ENCODE measurements around the gene NEUROG3. TPM values are rescaled to one million over a fixed set of nuclear protein-coding genes. Genes with fewer than 3 reads are reported as not detected.

NEUROG3 gene
- total RNA-seq, 1 donor from 2014 or later: not detected

Other genes starting within 250 kb of the NEUROG3 start
- gene TACR2, start 156.5 kb downstream of the NEUROG3 start, total RNA-seq: not detected
- 72.0 TPM for gene TSPAN15, start 122.0 kb downstream of the NEUROG3 start, total RNA-seq
- gene FAM241B, start 56.8 kb upstream of the NEUROG3 start, total RNA-seq: not detected
- gene COL13A1, start 228.5 kb upstream of the NEUROG3 start, total RNA-seq: 13.0 TPM

Data from skeletal muscle tissue (tissue), 1 donor.